NB4 (cell line): Measurements from ENCODE around the gene CHD2.

ENCODE experiments used
- CTCF ChIP-seq: IDR thresholded peaks from one replicate; pipeline ENCODE4 v1.5.1; 2012; ENCODE audit warnings: low read depth, low read length
- MAX ChIP-seq: IDR thresholded peaks from 2 replicates; pipeline ENCODE4 v1.6.1; 2011; ENCODE audit warnings: low read depth, low read length

- no peak for TF ChIP-seq CTCF
- no peak for TF ChIP-seq MAX
Measured at GRCh38 chr15:93028111-93028631, 128.0 kb downstream of the CHD2 start.
